Measurements from ENCODE around the gene IYD. TPM values are rescaled to one million over a fixed set of nuclear protein-coding genes. Genes with fewer than 3 reads are reported as not detected.

IYD gene
- total RNA-seq, 1 donor from 2014 or later, result 1.2 TPM

- Histone ChIP-seq H3K4me3 (no peak overlapping the region), H3K27ac (no peak overlapping the region), H3K36me3 (no peaks in the 10 kb centered on the region), H3K27me3 (no peaks in the 10 kb centered on the region), H3K4me1 (no peaks in the 10 kb centered on the region), H3K9me3 (no peaks in the 10 kb centered on the region)
- intact Hi-C loops (cut with DNase I), result no loop called here
- no peak for TF ChIP-seq CTCF (IDR thresholded peaks at IDR 0.05)
- DNase-seq (no peak), ATAC-seq (no peak)
Measured at GRCh38 chr6:150352321-150353296, 16.2 kb upstream of the IYD start.

GRCh38 chr6:150353445-150353844 lies 15.4 kb upstream of the IYD start:
- intact Hi-C loops (cut with DNase I), result no loop called here
- no peaks in the 10 kb centered on the region for H3K4me1 ChIP-seq
- no peak for DNase-seq
- no peak for TF ChIP-seq CTCF (IDR thresholded peaks at IDR 0.05)
- H3K36me3 ChIP-seq, result no peaks in the 10 kb centered on the region
- ATAC-seq, result no peak
- no peaks in the 10 kb centered on the region for H3K9me3 ChIP-seq
- H3K27me3 ChIP-seq, result no peaks in the 10 kb centered on the region
- no peak overlapping the region for H3K27ac ChIP-seq
- H3K4me3 ChIP-seq, result no peak overlapping the region

GRCh38 chr6:150354754-150355571 lies 13.8 kb upstream of the IYD start:
- H3K9me3 ChIP-seq, result no peaks in the 10 kb centered on the region
- TF ChIP-seq CTCF (IDR thresholded peaks at IDR 0.05), result no peak
- H3K36me3 ChIP-seq, result no peaks in the 10 kb centered on the region
- DNase-seq (no peak), ATAC-seq (no peak)
- no peak overlapping the region for H3K27ac ChIP-seq
- intact Hi-C loops (cut with DNase I), result no loop called here
- H3K27me3 ChIP-seq, result no peaks in the 10 kb centered on the region
- no peak overlapping the region for H3K4me3 ChIP-seq
- H3K4me1 ChIP-seq, result no peaks in the 10 kb centered on the region

- H3K36me3 ChIP-seq, result no peaks in the 10 kb centered on the region
- no peak for TF ChIP-seq CTCF (IDR thresholded peaks at IDR 0.05)
- intact Hi-C loops (cut with DNase I), result no loop called here
- ATAC-seq (no peak), DNase-seq (no peak)
- H3K27me3 ChIP-seq, result no peaks in the 10 kb centered on the region
- no peaks in the 10 kb centered on the region for H3K9me3 ChIP-seq
- no peak overlapping the region for H3K4me3 ChIP-seq
- H3K4me1 ChIP-seq, result no peaks in the 10 kb centered on the region
- H3K27ac ChIP-seq, result no peak overlapping the region
Measured at GRCh38 chr6:150355932-150356331, 12.9 kb upstream of the IYD start.

GRCh38 chr6:150361876-150362275 lies 6.9 kb upstream of the IYD start:
- H3K4me3 ChIP-seq, result no peak overlapping the region
- no peak overlapping the region for H3K27ac ChIP-seq
- H3K27me3 ChIP-seq, result no peaks in the 10 kb centered on the region
- no peak for ATAC-seq
- intact Hi-C loops (cut with DNase I), result no loop called here
- H3K36me3 ChIP-seq, result no peaks in the 10 kb centered on the region
- no peak for DNase-seq
- H3K9me3 ChIP-seq, result no peaks in the 10 kb centered on the region
- H3K4me1 ChIP-seq, result no peaks in the 10 kb centered on the region
- TF ChIP-seq CTCF (IDR thresholded peaks at IDR 0.05), result no peak
